GM12891 (cell line): ENCODE results near the gene ZNF385A.

Experiments
- PAX5 ChIP-seq: IDR thresholded peaks from 2 replicates; pipeline ENCODE4 v1.6.1; 2011; ENCODE audit warnings: low read length, moderate library complexity, mild to moderate bottlenecking; ENCODE audit not compliant: insufficient read depth, severe bottlenecking
- POLR2A ChIP-seq: IDR thresholded peaks from 2 replicates; pipeline ENCODE4 v1.6.1; 2011; ENCODE audit warnings: low read depth, low read length, control low read depth
- POLR2AphosphoS5 ChIP-seq: IDR thresholded peaks from 2 replicates; pipeline ENCODE4 v1.6.1; 2011; ENCODE audit warnings: low read depth, low read length, control low read depth
- TAF1 ChIP-seq: IDR thresholded peaks from 2 replicates; pipeline ENCODE4 v1.6.1; 2011; ENCODE audit warnings: low read depth, low read length, control low read depth

DNA sequence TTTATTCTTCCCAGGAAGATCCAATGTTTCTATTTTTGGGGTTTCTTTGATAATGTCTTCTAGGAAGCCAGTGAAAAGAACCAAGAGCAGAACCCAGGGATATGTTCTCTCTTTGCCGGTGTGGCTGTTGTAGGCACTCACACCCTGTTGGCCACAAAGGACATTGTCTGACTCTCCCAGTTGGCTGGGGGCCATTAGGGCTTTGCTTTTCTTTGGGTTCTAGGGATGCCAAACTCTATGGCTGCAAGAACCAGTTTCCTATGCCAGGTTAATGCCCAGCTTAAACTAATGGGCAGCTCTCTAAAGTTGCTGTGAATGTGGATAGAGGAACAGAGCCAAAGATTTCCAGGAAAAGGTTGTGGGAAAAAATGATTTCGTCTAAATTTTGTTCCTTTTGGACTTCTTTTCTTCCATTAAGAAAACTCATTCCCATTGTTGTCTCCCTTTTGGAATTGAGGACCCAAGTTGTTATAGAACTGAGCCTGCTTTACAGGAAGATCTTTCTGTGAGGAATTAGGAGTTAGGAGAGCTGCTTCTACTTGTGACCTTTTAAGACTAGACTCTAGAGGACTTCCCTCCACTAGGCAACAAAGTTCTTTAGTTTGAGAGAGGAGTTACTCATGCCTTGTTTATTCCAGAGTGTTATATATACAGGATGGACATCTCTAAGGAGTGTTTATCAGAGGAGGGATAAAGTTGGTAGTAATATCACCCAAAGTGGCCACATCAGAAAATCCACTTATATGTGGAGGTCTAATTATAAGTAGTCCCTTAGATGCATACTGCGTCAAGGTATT, 46.5 kb downstream of the ZNF385A start:
- TF ChIP-seq POLR2A: no peak
- TF ChIP-seq PAX5: no peak
- TF ChIP-seq TAF1: no peak
- no peak for TF ChIP-seq POLR2AphosphoS5
